GM21447 (cell line): Measurements from ENCODE around the gene FGF5.
A peak's percentile ranks its signal among the peaks of the same experiment; 100 is the strongest.

Source experiments
- ATAC-seq: cut with Tn5 transposase; IDR thresholded peaks from one replicate; pipeline ENCODE4 v1.9.1; 2021; ENCODE audit not compliant: unreplicated experiment

Gene FGF5

GRCh38 chr4:80334568-80334967 is 68.1 kb downstream of the FGF5 start:
- no peak for ATAC-seq

- ATAC-seq: no peak
Measured at GRCh38 chr4:80335226-80335553, 68.7 kb downstream of the FGF5 start.

GRCh38 chr4:80335554-80336358 is 69.3 kb downstream of the FGF5 start, which contains the start of gene CFAP299:
CFAP299 (plus strand) TSS chr4:80335730.
- ATAC-seq: peak; percentile 100

- ATAC-seq: no peak
Measured at GRCh38 chr4:80336582-80336981, 70.1 kb downstream of the FGF5 start.

GRCh38 chr4:80340036-80340435 is 73.6 kb downstream of the FGF5 start:
- ATAC-seq: no peak
